NB4 (cell line): ENCODE measurements around the gene SPAG9.

Experiments used
- DNase-seq: peaks from one replicate; pipeline ENCODE4 v3.0.0; 2010; ENCODE audit warnings: low read depth
- H3K4me3 ChIP-seq: one replicate; pipeline ENCODE4 v1.5.1; 2011; ENCODE audit warnings: mild to moderate bottlenecking, low read depth, low read length, moderate library complexity
- CTCF ChIP-seq: IDR thresholded peaks from one replicate; pipeline ENCODE4 v1.5.1; 2012; ENCODE audit warnings: low read depth, low read length
- MAX ChIP-seq: IDR thresholded peaks from 2 replicates; pipeline ENCODE4 v1.6.1; 2011; ENCODE audit warnings: low read depth, low read length
- MYC ChIP-seq: IDR thresholded peaks from 2 replicates; pipeline ENCODE4 v1.6.1; 2011; ENCODE audit warnings: low read depth, low read length
- POLR2A ChIP-seq: IDR thresholded peaks from 2 replicates; pipeline ENCODE4 v1.6.1; 2011; ENCODE audit warnings: mild to moderate bottlenecking; ENCODE audit not compliant: insufficient read length; ENCODE audit errors: extremely low read depth

Gene SPAG9

GRCh38 chr17:51012538-51012937, 108.1 kb downstream of the SPAG9 start:
- DNase-seq, result no peak
- no peak for TF ChIP-seq POLR2A
- no peak for TF ChIP-seq MYC
- TF ChIP-seq CTCF, result no peak
- no peak for TF ChIP-seq MAX
- H3K4me3 ChIP-seq, result no peak overlapping the region

- H3K4me3 ChIP-seq, result no peak overlapping the region
- no peak for DNase-seq
- TF ChIP-seq MAX (no peak), POLR2A (no peak), MYC (no peak), CTCF (no peak)
Measured at GRCh38 chr17:51010173-51010675, 110.4 kb downstream of the SPAG9 start.

GRCh38 chr17:51006601-51007000, 114.1 kb downstream of the SPAG9 start:
- TF ChIP-seq CTCF (no peak), MAX (no peak), MYC (no peak)
- H3K4me3 ChIP-seq, result no peak overlapping the region
- no peak for DNase-seq

- no peak for DNase-seq
- H3K4me3 ChIP-seq, result no peak overlapping the region
- TF ChIP-seq CTCF, result no peak
- no peak for TF ChIP-seq MAX
- no peak for TF ChIP-seq MYC
- TF ChIP-seq POLR2A, result no peak
Measured at GRCh38 chr17:51005768-51006167, 114.9 kb downstream of the SPAG9 start.

- no peak overlapping the region for H3K4me3 ChIP-seq
- DNase-seq, result no peak
- no peak for TF ChIP-seq POLR2A
- TF ChIP-seq CTCF, result no peak
- TF ChIP-seq MYC, result no peak
- TF ChIP-seq MAX, result no peak
Measured at GRCh38 chr17:51004249-51004648, 116.4 kb downstream of the SPAG9 start.
